Breast epithelium (tissue), 4 donors: ENCODE results near the gene RHBDL3. TPM values are rescaled to one million over a fixed set of nuclear protein-coding genes. Genes with fewer than 3 reads are reported as not detected.
A peak's percentile ranks its signal among the peaks of the same experiment; 100 is the strongest.
"Not testable (repeated sequence)": the region's sequence is repeated elsewhere in the genome, so short reads cannot be mapped to it uniquely, and the experiment has no call there.

Experiments
- DNase-seq, 2 donors: peaks; one replicate each; pipeline ENCODE4 v3.0.0-alpha.2; 2019; ENCODE audit warnings: low spot score in 2 of 2
- H3K27ac ChIP-seq, 2 donors: fragments of 200-600 bp; sonication (generic) in 1 of 2; one replicate each; pipeline ENCODE4 v1.5.1; 2016 to 2019; ENCODE audit warnings: mild to moderate bottlenecking in 1 of 2
- H3K27me3 ChIP-seq, 2 donors: fragments of 200-600 bp; sonication (generic) in 1 of 2; one replicate each; pipeline versions ENCODE4 v1.5.1 to v1.6.0; 2017 to 2019; ENCODE audit warnings: control low read depth in 1 of 2, mild to moderate bottlenecking in 1 of 2
- H3K36me3 ChIP-seq: fragments of 200-600 bp; one replicate; pipeline ENCODE4 v1.5.1; 2019
- H3K4me1 ChIP-seq, 2 donors: fragments of 200-600 bp; sonication (generic); one replicate each; pipeline ENCODE4 v1.5.1; 2016 to 2019; ENCODE audit warnings: control low read depth in 1 of 2
- H3K4me3 ChIP-seq, 3 donors: fragments of 200-600 bp; sonication (generic); 1 replicate in 2 of 3; 2 replicates in 1 of 3; pipeline ENCODE4 v1.5.1; 2016 to 2019; ENCODE audit warnings: mild to moderate bottlenecking in 3 of 3, moderate library complexity in 2 of 3
- H3K9me3 ChIP-seq, 2 donors: fragments of 200-600 bp; sonication (generic) in 1 of 2; one replicate each; pipeline ENCODE4 v1.5.1; 2016 to 2019; ENCODE audit warnings: control low read depth in 1 of 2
- POLR2A ChIP-seq: fragments of 450-650 bp; IDR thresholded peaks from one replicate; pipeline ENCODE4 v1.6.1; 2016; ENCODE audit warnings: antibody characterized with exemption, mild to moderate bottlenecking, moderate library complexity
- POLR2AphosphoS5 ChIP-seq, 3 donors: sonication (generic); formaldehyde crosslinking; IDR thresholded peaks; one replicate each; pipeline ENCODE4 v1.6.1; 2017; ENCODE audit warnings: antibody characterized with exemption in 3 of 3
- intact Hi-C: fragments of 100-400 bp; cut with DNase I; formaldehyde crosslinking; loops from one replicate; pipeline ENCODE4 v1.15.1; 2023; ENCODE audit warnings: low total_unique reads
- total RNA-seq, 3 donors: library from RNA; depleted of rRNA; stranded (reverse); fragments of >200 nt; gene quantifications; one replicate each; pipeline ENCODE4 v1.1.0, GENCODE V29; 2016
- TF ChIP-seq, protein P1 (sequence below), 3 donors: fragments of 450-650 bp; IDR thresholded peaks; one replicate each; pipeline ENCODE4 v1.5.1; 2016 to 2017; ENCODE audit warnings: antibody characterized with exemption in 3 of 3, mild to moderate bottlenecking in 3 of 3, moderate library complexity in 3 of 3

The RHBDL3 gene
- total RNA-seq, 3 donors from 2014 or later, result 0.16 to 2.0 (median 0.73) TPM

DNA sequence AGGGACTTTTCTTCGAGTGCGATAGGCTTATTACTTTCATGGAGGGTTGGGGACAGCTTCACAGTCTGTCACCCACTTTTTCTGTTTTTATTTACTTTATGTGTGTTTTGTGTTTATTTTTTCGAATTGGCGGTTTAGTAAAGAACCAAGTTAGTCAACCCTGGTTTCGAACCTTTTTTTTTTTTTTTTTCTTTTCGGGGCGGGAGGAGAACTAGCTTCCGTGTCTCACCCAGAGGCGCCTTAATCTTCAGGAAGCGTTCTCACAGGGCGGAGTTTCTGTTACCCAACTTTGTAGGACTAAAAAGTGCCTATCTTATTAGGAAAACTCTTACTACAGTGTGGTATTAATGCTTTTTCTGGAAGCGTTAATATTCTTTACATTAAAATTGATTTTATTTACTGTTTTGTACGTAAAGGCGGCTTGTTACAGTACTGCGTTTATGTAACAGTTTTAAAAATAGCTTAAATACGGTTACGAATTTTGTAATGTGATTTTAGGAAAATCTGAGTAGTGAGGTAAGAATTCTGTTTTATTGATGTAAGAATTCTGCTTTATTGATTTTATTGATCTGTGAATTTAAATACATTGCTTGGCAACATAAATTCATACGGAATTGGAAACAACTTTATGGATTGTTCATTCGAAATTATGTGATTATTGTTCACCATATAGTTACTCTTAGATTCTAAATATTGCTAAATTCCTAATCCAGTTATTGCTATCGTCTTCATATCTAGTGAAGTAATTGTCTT lies 85.2 kb downstream of the RHBDL3 start:
- Histone ChIP-seq H3K27ac (peak overlapping the region; percentile 97 to 99), H3K4me3 (peak overlapping the region; percentile 93 to 97 (median 93)), H3K36me3 (no peaks in the 10 kb centered on the region), H3K27me3 (no peaks in the 10 kb centered on the region), H3K9me3 (no peaks in the 10 kb centered on the region), H3K4me1 (peaks cover 0 to 33% of the 10 kb centered on the region in 2 donors)
- intact Hi-C loops, result no loop called here
- peak in 1 of 2 donors; percentile 33 for DNase-seq
- TF ChIP-seq POLR2A (no peak), POLR2AphosphoS5 (IDR thresholded peaks at IDR 0.05) (no peak)
- TF ChIP-seq, protein P1, sequence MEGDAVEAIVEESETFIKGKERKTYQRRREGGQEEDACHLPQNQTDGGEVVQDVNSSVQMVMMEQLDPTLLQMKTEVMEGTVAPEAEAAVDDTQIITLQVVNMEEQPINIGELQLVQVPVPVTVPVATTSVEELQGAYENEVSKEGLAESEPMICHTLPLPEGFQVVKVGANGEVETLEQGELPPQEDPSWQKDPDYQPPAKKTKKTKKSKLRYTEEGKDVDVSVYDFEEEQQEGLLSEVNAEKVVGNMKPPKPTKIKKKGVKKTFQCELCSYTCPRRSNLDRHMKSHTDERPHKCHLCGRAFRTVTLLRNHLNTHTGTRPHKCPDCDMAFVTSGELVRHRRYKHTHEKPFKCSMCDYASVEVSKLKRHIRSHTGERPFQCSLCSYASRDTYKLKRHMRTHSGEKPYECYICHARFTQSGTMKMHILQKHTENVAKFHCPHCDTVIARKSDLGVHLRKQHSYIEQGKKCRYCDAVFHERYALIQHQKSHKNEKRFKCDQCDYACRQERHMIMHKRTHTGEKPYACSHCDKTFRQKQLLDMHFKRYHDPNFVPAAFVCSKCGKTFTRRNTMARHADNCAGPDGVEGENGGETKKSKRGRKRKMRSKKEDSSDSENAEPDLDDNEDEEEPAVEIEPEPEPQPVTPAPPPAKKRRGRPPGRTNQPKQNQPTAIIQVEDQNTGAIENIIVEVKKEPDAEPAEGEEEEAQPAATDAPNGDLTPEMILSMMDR (IDR thresholded peaks at IDR 0.05), result no peak

DNA sequence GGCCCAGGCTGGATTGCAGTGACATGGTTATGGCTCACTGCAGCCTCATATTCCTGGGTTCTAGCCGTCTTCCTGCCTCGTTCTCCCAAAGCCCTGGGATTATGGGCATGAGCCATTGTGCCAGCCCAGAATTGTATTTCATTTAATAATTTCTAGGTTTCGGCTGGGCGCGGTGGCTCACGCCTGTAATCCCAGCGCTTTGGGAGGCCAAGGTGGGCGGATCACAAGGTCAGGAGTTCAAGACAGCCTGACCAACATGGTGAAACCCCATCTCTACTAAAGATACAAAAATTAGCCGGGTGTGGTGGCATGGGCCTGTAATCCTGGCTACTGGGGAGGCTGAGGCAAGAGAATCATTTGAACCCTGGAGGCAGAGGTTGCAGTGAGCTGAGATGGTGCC lies 87.1 kb downstream of the RHBDL3 start:
- peak overlapping the region in 1 of 2 donors; percentile 36 for H3K27ac ChIP-seq
- H3K27me3 ChIP-seq, DNase-seq, H3K9me3 ChIP-seq, H3K36me3 ChIP-seq, intact Hi-C loops: not testable (repeated sequence)
- peaks cover 0 to 33% of the 10 kb centered on the region in 2 donors for H3K4me1 ChIP-seq
- peak overlapping the region in 2 of 3 donors; percentile 93 for H3K4me3 ChIP-seq

DNA sequence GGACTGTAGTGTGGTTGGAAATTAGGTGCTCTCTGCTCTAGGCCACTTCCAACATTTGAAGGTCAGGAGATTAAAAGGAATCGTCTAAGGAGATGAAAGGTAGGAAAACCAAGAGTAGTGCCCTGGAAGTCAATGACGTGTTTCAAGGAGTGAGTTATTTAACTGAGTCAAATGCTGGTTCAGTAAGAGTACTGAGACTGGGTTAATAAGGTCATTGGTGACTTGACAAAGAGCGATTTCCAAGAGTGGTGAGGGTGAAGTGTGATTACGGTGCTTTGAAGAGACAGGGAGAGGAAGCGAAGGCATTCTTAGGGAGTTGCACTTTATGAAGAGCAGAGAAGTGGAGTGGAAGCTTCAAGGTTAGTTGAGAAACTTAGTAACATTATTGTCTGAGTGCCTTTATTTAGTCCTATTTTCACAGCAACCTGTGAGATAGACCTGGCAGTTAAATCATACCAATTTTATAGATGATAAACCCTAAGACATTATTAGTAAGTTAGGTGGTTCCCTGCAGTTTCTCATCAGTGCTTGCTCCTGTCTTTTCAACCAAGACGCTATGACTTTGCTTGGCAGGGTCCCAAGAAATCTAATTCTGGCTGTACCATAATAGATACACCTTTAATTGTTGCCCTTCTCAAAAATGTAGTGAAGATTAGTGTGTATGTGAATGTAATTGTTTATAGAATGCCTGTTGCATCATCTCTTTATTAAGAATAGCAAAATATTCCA lies 90.2 kb downstream of the RHBDL3 start:
- peaks cover 0 to 26% of the 10 kb centered on the region in 2 donors for H3K4me1 ChIP-seq
- no peak overlapping the region for H3K27ac ChIP-seq
- peaks cover 5% of the 10 kb centered on the region for H3K36me3 ChIP-seq
- peak overlapping the region in 1 of 3 donors; percentile 36 for H3K4me3 ChIP-seq
- intact Hi-C loops, result no loop called here
- no peaks in the 10 kb centered on the region for H3K9me3 ChIP-seq
- TF ChIP-seq POLR2AphosphoS5 (IDR thresholded peaks at IDR 0.05) (no peak), POLR2A (no peak)
- TF ChIP-seq, protein P1 (IDR thresholded peaks at IDR 0.05), result no peak
- H3K27me3 ChIP-seq, result no peaks in the 10 kb centered on the region
- DNase-seq, result no peak

DNA sequence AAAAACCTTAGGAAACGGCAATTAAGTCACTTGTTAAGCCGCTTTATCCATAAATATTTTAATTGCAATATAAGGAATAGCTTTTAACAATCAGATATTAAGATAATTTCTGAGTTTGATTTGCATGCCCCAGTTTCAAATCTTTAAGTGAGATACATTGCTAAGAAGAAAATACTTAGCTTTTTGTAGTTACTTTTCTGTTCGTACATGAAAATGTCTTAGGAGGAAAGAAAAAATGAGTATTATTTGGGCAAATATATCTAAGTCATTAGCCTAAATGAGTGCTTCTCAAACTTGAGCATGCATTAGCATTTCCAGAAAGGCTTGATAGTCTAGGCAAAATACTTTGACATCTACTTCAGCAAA lies 90.7 kb downstream of the RHBDL3 start:
- H3K4me1 ChIP-seq, result peaks cover 0 to 26% of the 10 kb centered on the region in 2 donors
- H3K4me3 ChIP-seq, result peak overlapping the region in 1 of 3 donors; percentile 36
- DNase-seq, result no peak
- no peaks in the 10 kb centered on the region for H3K9me3 ChIP-seq
- TF ChIP-seq POLR2AphosphoS5 (IDR thresholded peaks at IDR 0.05), result no peak
- no peak for TF ChIP-seq POLR2A
- TF ChIP-seq, protein P1 (IDR thresholded peaks at IDR 0.05), result no peak
- intact Hi-C loops, result no loop called here
- peaks cover 9% of the 10 kb centered on the region for H3K36me3 ChIP-seq
- no peaks in the 10 kb centered on the region for H3K27me3 ChIP-seq
- H3K27ac ChIP-seq, result no peak overlapping the region

DNA sequence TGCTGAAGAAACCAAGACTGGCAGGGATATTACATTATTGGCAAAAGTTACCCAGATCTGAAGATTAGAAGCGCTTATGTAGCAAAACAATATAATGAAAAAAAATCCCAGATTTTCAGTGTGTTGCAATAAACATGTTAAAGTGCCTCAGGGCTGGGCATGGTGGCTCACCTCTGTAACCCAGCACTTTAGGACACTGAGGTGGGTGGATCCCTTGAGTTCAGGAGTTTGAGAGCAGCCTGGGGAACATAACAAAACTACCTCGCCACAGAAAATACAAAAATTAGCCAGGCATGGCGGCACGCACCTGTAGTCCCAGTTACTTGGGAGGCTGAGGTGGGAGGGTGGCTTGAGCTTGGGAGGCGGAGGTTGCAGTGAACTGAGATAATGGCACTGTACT lies 91.1 kb downstream of the RHBDL3 start:
- H3K4me3 ChIP-seq, result no peak overlapping the region
- no peak for DNase-seq
- no peaks in the 10 kb centered on the region for H3K27me3 ChIP-seq
- TF ChIP-seq POLR2AphosphoS5 (IDR thresholded peaks at IDR 0.05), result no peak
- TF ChIP-seq, protein P1 (IDR thresholded peaks at IDR 0.05), result no peak
- no peak for TF ChIP-seq POLR2A
- intact Hi-C loops, result no loop called here
- no peak overlapping the region for H3K27ac ChIP-seq
- peaks cover 9% of the 10 kb centered on the region for H3K36me3 ChIP-seq
- no peaks in the 10 kb centered on the region for H3K9me3 ChIP-seq
- peaks cover 0 to 26% of the 10 kb centered on the region in 2 donors for H3K4me1 ChIP-seq
